Fibroblast of lung (primary cell): ENCODE measurements around the gene TMEM255B. TPM values are rescaled to one million over a fixed set of nuclear protein-coding genes. Genes with fewer than 3 reads are reported as not detected.

Experiments
- DNase-seq, 2 donors: peaks; one replicate each; pipeline versions ENCODE4 v3.0.0 to v3.0.0-alpha.2; 2010; ENCODE audit warnings: low read depth in 2 of 2
- H2AFZ ChIP-seq: 2 replicates; pipeline ENCODE4 v1.5.1; 2012; ENCODE audit warnings: low read length, control low read depth, inconsistent platforms
- H3K27ac ChIP-seq: 2 replicates; pipeline ENCODE4 v1.5.1; 2011; ENCODE audit warnings: low read length, control low read depth; ENCODE audit not compliant: insufficient read depth
- H3K27me3 ChIP-seq: 2 replicates; pipeline ENCODE4 v1.5.1; 2011; ENCODE audit warnings: mild to moderate bottlenecking, low read length; ENCODE audit not compliant: control insufficient read depth, insufficient read depth
- H3K36me3 ChIP-seq: 2 replicates; pipeline ENCODE4 v1.5.1; 2011; ENCODE audit warnings: low read length; ENCODE audit not compliant: control insufficient read depth, insufficient read depth
- H3K4me1 ChIP-seq: 2 replicates; pipeline ENCODE4 v1.5.1; 2011; ENCODE audit warnings: low read length; ENCODE audit not compliant: control insufficient read depth, insufficient read depth; ENCODE audit errors: extremely low read depth
- H3K4me2 ChIP-seq: 2 replicates; pipeline ENCODE4 v1.5.1; 2011; ENCODE audit warnings: low read length, control low read depth; ENCODE audit not compliant: insufficient read depth; ENCODE audit errors: extremely low read depth
- H3K4me3 ChIP-seq, 4 experiments: fragments of 200-600 bp in 1 of 4; sonication (generic) in 1 of 4; replicated peaks in 1 of 4; 2 replicates each; pipeline ENCODE4 v1.5.1; 2011 to 2016; ENCODE audit warnings: low read length in 4 of 4, low read depth in 3 of 4, mild to moderate bottlenecking in 3 of 4, control low read depth in 2 of 4, inconsistent platforms in 1 of 4, mixed read lengths in 1 of 4; ENCODE audit not compliant: insufficient read depth in 1 of 4; ENCODE audit errors: control extremely low read depth in 1 of 4
- H3K79me2 ChIP-seq: 2 replicates; pipeline ENCODE4 v1.5.1; 2012; ENCODE audit warnings: mild to moderate bottlenecking, low read length, inconsistent platforms; ENCODE audit not compliant: control insufficient read depth, insufficient read depth
- H3K9ac ChIP-seq: 2 replicates; pipeline ENCODE4 v1.5.1; 2011; ENCODE audit warnings: mild to moderate bottlenecking, low read length, control low read depth; ENCODE audit not compliant: insufficient read depth
- H3K9me3 ChIP-seq: 2 replicates; pipeline ENCODE4 v1.5.1; 2012; ENCODE audit warnings: low read depth, low read length; ENCODE audit not compliant: control insufficient read depth, insufficient read depth
- H4K20me1 ChIP-seq: 2 replicates; pipeline ENCODE4 v1.5.1; 2011; ENCODE audit warnings: low read length; ENCODE audit not compliant: control insufficient read depth, insufficient read depth; ENCODE audit errors: extremely low read depth
- CTCF ChIP-seq, 2 donors: IDR thresholded peaks in 1 of 2; conservative IDR thresholded peaks in 1 of 2; 1 replicate in 1 of 2; 2 replicates in 1 of 2; pipeline ENCODE4 v1.5.1; 2011 to 2012; ENCODE audit warnings: low read length in 2 of 2, control low read depth in 1 of 2, inconsistent platforms in 1 of 2, low read depth in 1 of 2, mild to moderate bottlenecking in 1 of 2
- EZH2 ChIP-seq: IDR thresholded peaks from 2 replicates; pipeline ENCODE4 v1.5.1; 2012; ENCODE audit warnings: low read length, control low read depth, mild to moderate bottlenecking; ENCODE audit errors: missing control alignments
- polyA plus RNA-seq, 2 donors: library from polyadenylated mRNA; depleted of rRNA in 1 of 2; stranded (reverse) in 1 of 2; unstranded in 1 of 2; fragments of >200 nt; gene quantifications; 2 replicates each; pipeline ENCODE4 v1.2.1, GENCODE V29; 2011 to 2012; ENCODE audit warnings: missing spikeins in 1 of 2
- total RNA-seq: library from RNA; depleted of rRNA; stranded (reverse); fragments of >200 nt; gene quantifications from 2 replicates; pipeline ENCODE4 v1.2.1, GENCODE V29; 2014

TMEM255B gene
- total and polyA plus RNA-seq, 2 donors (not counting 1 experiment from before 2014, with no cell fraction given), result 2.4 to 10.4 TPM

DNA sequence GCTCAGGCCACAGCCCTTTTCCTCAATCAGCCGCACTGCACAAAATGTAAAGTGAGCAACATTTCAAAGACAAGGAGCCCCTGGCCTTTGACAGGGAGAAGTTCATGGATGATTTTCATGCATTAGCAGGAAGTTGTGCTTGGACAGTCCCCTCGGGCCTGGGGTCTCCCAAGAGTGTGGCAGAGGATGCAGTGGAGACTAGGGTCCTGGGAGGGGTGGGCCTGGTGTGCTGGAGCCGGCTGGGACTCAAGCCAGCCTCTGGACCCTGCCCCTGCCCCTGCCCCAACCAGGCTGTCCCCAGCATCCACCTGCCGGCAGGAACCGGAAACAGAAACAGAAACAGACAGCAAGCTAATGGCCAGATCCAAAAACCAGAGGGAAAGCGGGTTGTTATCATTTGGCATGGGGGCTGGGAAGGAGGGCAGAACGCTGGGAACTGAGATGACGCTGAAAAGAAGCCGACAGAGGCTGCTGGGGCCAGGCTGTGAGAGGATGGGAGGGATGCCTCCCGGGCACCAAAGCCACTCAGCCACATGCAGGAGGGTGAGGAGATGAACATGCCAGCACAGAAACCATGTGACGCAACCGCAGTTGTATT lies 102.5 kb downstream of the TMEM255B start:
- Histone ChIP-seq H3K4me1 (peaks cover 6% of the 10 kb centered on the region), H3K36me3 (peaks cover 8% of the 10 kb centered on the region), H3K79me2 (peaks cover 78% of the 10 kb centered on the region), H3K9ac (no peak overlapping the region), H3K27ac (no peak overlapping the region), H2AFZ (no peak overlapping the region), H3K4me3 (peak overlapping the region in 3 of 4 experiments; percentile 27 to 86 (median 67)), H3K27me3 (no peaks in the 10 kb centered on the region), H3K9me3 (no peaks in the 10 kb centered on the region), H3K4me2 (peak overlapping the region; percentile 26), H4K20me1 (no peaks in the 10 kb centered on the region)
- TF ChIP-seq EZH2, result no peak
- TF ChIP-seq CTCF (conservative IDR thresholded peaks at IDR 0.05 in 1 of 2, IDR thresholded peaks at IDR 0.05 in 1 of 2; ENCODE audit: low read depth in 1 of 2, low read length in 2 of 2), result no peak
- DNase-seq, result no peak

DNA sequence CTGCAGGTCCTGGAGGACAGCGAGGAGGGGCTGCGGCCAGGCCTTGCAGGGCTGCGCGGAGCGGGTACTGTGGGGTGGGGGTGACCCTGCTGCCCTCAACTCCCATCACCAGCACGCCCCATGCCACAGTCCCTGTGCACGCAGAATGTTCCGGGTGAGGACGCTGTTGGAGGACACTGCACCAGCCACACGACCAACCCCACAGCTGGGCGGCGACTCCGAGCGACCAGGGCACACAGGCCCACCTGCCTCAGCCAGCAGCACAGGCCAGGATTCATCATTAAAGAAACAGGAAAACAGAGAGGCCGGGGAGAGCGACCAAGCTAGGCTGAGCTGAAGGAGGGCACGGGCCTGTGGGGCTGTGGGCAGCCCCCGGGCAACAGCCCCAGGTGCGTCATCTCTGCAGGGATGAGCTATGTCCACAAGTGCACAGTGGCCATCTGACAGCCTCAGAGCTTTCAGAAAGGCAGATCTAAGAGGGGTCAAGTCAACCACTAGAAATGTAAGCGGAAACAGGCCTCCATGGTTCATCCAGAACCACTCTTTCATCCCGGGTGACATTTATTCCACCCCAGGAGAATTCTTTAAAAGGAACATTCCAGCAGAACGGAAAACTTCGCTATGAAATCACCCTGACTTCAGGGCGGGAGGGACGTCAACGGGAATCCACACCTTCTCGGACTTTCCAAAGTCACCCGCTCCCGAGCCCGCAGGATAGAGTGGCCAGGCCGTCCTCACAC lies 103.3 kb downstream of the TMEM255B start:
- Histone ChIP-seq H3K9me3 (no peaks in the 10 kb centered on the region), H3K4me2 (peak overlapping the region; percentile 26), H3K4me1 (peaks cover 5% of the 10 kb centered on the region), H3K27me3 (no peaks in the 10 kb centered on the region), H3K9ac (peak overlapping the region; percentile 95), H4K20me1 (no peaks in the 10 kb centered on the region), H3K27ac (peak overlapping the region; percentile 80), H3K36me3 (peaks cover 7% of the 10 kb centered on the region), H2AFZ (no peak overlapping the region), H3K4me3 (peak overlapping the region; percentile 54 to 86 (median 70)), H3K79me2 (peaks cover 71% of the 10 kb centered on the region)
- DNase-seq, result peak; percentile 28 to 42
- TF ChIP-seq CTCF (conservative IDR thresholded peaks at IDR 0.05 in 1 of 2, IDR thresholded peaks at IDR 0.05 in 1 of 2; ENCODE audit: low read depth in 1 of 2, low read length in 2 of 2) (no peak), EZH2 (no peak)

- no peak for TF ChIP-seq CTCF (conservative IDR thresholded peaks at IDR 0.05 in 1 of 2, IDR thresholded peaks at IDR 0.05 in 1 of 2; ENCODE audit: low read depth in 1 of 2, low read length in 2 of 2)
- TF ChIP-seq EZH2, result no peak
- Histone ChIP-seq H3K79me2 (peaks cover 64% of the 10 kb centered on the region), H3K9ac (peak overlapping the region; percentile 95), H3K9me3 (no peaks in the 10 kb centered on the region), H3K4me1 (peaks cover 5% of the 10 kb centered on the region), H2AFZ (no peak overlapping the region), H3K4me2 (peak overlapping the region; percentile 26), H3K27ac (peak overlapping the region; percentile 80), H4K20me1 (no peaks in the 10 kb centered on the region), H3K27me3 (no peaks in the 10 kb centered on the region), H3K36me3 (peaks cover 7% of the 10 kb centered on the region), H3K4me3 (peak overlapping the region; percentile 54 to 86 (median 70))
- no peak for DNase-seq
Measured at GRCh38 chr13:113862931-113863523, 104.0 kb downstream of the TMEM255B start.
